CD8-positive, alpha-beta memory T cell (primary cell): ENCODE measurements around the gene UBE2G1. TPM values are rescaled to one million over a fixed set of nuclear protein-coding genes. Genes with fewer than 3 reads are reported as not detected.
"Not testable (repeated sequence)": the region's sequence is repeated elsewhere in the genome, so short reads cannot be mapped to it uniquely, and the experiment has no call there.

Experiments
- CTCF ChIA-PET: fragments of 350-600 bp; sonication (Branson Sonifier 250); formaldehyde crosslinking; loops from one replicate; lab custom pipeline; 2021; ENCODE audit warnings: antibody characterized with exemption; lab: Charles Lee
- POLR2A ChIA-PET: fragments of 350-600 bp; sonication (Branson Sonifier 250); formaldehyde crosslinking; loops from one replicate; lab custom pipeline; 2021; ENCODE audit warnings: antibody characterized with exemption; lab: Charles Lee
- DNase-seq, 5 donors: peaks; one replicate each; pipeline versions ENCODE4 v3.0.0 to v3.0.0-alpha.2; 2020 to 2022; ENCODE audit warnings: mixed read lengths in 1 of 5
- H3K27ac ChIP-seq: one replicate; pipeline ENCODE4 v1.7.0; 2013; ENCODE audit warnings: low read depth, mild to moderate bottlenecking, low read length, moderate library complexity
- H3K27me3 ChIP-seq: 2 replicates; pipeline ENCODE4 v1.7.0; 2013; ENCODE audit warnings: low read length, mild to moderate bottlenecking; ENCODE audit not compliant: insufficient read depth, poor library complexity, severe bottlenecking
- H3K36me3 ChIP-seq: 2 replicates; pipeline ENCODE4 v1.7.0; 2013; ENCODE audit warnings: mild to moderate bottlenecking, low read length, moderate library complexity; ENCODE audit not compliant: insufficient read depth
- H3K4me1 ChIP-seq: 2 replicates; pipeline ENCODE4 v1.7.0; 2013; ENCODE audit warnings: mild to moderate bottlenecking, low read length, moderate library complexity; ENCODE audit not compliant: insufficient read depth
- H3K4me3 ChIP-seq: 2 replicates; pipeline ENCODE4 v1.7.0; 2013; ENCODE audit warnings: mild to moderate bottlenecking, low read length
- H3K9me3 ChIP-seq: 2 replicates; pipeline ENCODE4 v1.7.0; 2013; ENCODE audit warnings: mild to moderate bottlenecking, low read length
- H3K27ac Mint-ChIP-seq, 8 donors: one replicate each; pipeline ENCODE4 v1.8.0; 2020 to 2021; ENCODE audit warnings: mixed read lengths in 8 of 8, mild to moderate bottlenecking in 6 of 8, inconsistent platforms in 3 of 8, moderate library complexity in 3 of 8
- H3K27me3 Mint-ChIP-seq, 2 donors: one replicate each; pipeline ENCODE4 v1.8.0; 2020 to 2021; ENCODE audit warnings: mixed read lengths in 2 of 2, mild to moderate bottlenecking in 1 of 2, moderate library complexity in 1 of 2
- H3K36me3 Mint-ChIP-seq, 3 donors: one replicate each; pipeline ENCODE4 v1.8.0; 2020 to 2021; ENCODE audit warnings: mixed read lengths in 3 of 3, inconsistent platforms in 1 of 3, mild to moderate bottlenecking in 1 of 3
- H3K4me1 Mint-ChIP-seq, 3 donors: one replicate each; pipeline ENCODE4 v1.8.0; 2020 to 2021; ENCODE audit warnings: mixed read lengths in 3 of 3, inconsistent platforms in 1 of 3, mild to moderate bottlenecking in 1 of 3
- H3K4me3 Mint-ChIP-seq, 7 donors: one replicate each; pipeline ENCODE4 v1.8.0; 2020 to 2021; ENCODE audit warnings: mixed read lengths in 7 of 7, mild to moderate bottlenecking in 6 of 7, moderate library complexity in 4 of 7, inconsistent platforms in 2 of 7
- H3K9me3 Mint-ChIP-seq, 5 donors: one replicate each; pipeline ENCODE4 v1.8.0; 2020 to 2022; ENCODE audit warnings: mixed read lengths in 5 of 5, mild to moderate bottlenecking in 3 of 5, moderate library complexity in 2 of 5, inconsistent platforms in 1 of 5
- polyA plus RNA-seq: library from polyadenylated mRNA; unstranded; fragments of 300-500 nt; fragmentation: Illumina TruSeq; gene quantifications from one replicate; pipeline ENCODE4 v1.2.3, GENCODE V29; 2021
- total RNA-seq, 2 experiments: library from RNA; stranded (reverse); gene quantifications; one replicate each; pipeline ENCODE4 v1.2.3, GENCODE V29; 2021

Gene UBE2G1
- total and polyA plus RNA-seq, 3 experiments from 2014 or later: 54.9 to 68.0 (median 66.6) TPM

DNA sequence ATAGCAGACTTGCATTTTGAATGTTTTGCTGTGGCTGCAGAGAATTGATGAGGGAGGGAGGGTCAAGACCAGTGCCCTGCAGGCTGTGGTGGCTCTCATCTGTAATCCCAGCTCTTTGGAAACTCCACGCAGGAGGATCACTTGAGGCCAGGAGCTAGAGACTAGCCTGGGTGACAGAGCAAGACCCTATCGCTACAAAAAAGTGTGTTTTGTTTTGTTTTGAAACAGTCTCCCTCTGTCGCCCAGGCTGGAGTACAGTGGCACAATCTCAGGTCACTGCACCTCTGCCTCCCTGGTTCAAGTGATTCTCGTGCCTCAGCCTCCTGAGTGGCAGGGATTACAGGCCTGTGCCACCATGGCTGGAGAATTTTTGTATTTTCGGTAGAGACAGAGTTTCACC, 1.9 kb upstream of the UBE2G1 start:
- CTCF ChIA-PET: no interaction called here
- no peaks in the 10 kb centered on the region for H3K9me3 Mint-ChIP-seq
- peaks cover 17% of the 10 kb centered on the region for H3K4me1 ChIP-seq
- H3K9me3 ChIP-seq: no peaks in the 10 kb centered on the region
- H3K4me1 Mint-ChIP-seq: peaks cover 14 to 22% (median 22%) of the 10 kb centered on the region in 3 donors
- H3K36me3 Mint-ChIP-seq: peaks cover 0 to 6% (median 2%) of the 10 kb centered on the region in 3 donors
- no peak overlapping the region for H3K4me3 Mint-ChIP-seq
- POLR2A ChIA-PET: no interaction called here
- DNase-seq: no peak
- H3K27ac Mint-ChIP-seq: peak overlapping the region in 1 of 8 donors; percentile 39
- no peaks in the 10 kb centered on the region for H3K36me3 ChIP-seq
- H3K27ac ChIP-seq: no peak overlapping the region
- no peaks in the 10 kb centered on the region for H3K27me3 ChIP-seq
- no peak overlapping the region for H3K4me3 ChIP-seq
- H3K27me3 Mint-ChIP-seq: peaks cover 0 to 2% of the 10 kb centered on the region in 2 donors

DNA sequence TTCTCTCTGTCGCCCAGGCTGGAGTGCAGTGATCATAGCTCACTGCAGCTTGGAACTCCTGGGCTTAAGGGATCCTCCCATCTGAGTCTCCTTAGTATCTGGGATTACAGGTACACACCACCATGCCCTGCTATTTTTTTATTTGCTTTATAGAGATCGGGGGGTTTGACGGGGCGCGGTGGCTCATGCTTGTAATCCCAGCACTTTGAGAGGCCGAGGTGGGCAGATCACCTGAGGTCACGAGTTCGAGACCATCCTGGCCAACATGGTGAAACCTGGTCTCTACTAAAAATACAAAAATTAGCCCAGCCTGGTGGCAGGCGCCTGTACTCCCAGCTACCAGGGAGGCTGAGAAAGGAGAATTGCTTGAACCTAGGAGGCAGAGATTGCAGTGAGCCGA, 702 bp upstream of the UBE2G1 start:
- CTCF ChIA-PET, DNase-seq, H3K27me3 ChIP-seq, H3K36me3 ChIP-seq, H3K9me3 ChIP-seq, H3K27me3 Mint-ChIP-seq, H3K9me3 Mint-ChIP-seq: not testable (repeated sequence)
- Histone ChIP-seq H3K27ac (peak overlapping the region; percentile 29), H3K4me1 (peaks cover 20% of the 10 kb centered on the region), H3K4me3 (peak overlapping the region; percentile 47)
- POLR2A ChIA-PET: interaction anchor here (1.2 to 1.7 kb wide), 2 partner anchors 224 to 573 kb away, joined by 3 to 14 read pairs; partner anchors contain the start of genes CYB5D2, RNF167, SLC25A11 and ZZEF1
- Mint-ChIP-seq H3K36me3 (peaks cover 0 to 13% (median 3%) of the 10 kb centered on the region in 3 donors), H3K27ac (peak overlapping the region; percentile 79 to 98 (median 96)), H3K4me3 (peak overlapping the region; percentile 82 to 90 (median 87)), H3K4me1 (peaks cover 23 to 34% (median 28%) of the 10 kb centered on the region in 3 donors)

DNA sequence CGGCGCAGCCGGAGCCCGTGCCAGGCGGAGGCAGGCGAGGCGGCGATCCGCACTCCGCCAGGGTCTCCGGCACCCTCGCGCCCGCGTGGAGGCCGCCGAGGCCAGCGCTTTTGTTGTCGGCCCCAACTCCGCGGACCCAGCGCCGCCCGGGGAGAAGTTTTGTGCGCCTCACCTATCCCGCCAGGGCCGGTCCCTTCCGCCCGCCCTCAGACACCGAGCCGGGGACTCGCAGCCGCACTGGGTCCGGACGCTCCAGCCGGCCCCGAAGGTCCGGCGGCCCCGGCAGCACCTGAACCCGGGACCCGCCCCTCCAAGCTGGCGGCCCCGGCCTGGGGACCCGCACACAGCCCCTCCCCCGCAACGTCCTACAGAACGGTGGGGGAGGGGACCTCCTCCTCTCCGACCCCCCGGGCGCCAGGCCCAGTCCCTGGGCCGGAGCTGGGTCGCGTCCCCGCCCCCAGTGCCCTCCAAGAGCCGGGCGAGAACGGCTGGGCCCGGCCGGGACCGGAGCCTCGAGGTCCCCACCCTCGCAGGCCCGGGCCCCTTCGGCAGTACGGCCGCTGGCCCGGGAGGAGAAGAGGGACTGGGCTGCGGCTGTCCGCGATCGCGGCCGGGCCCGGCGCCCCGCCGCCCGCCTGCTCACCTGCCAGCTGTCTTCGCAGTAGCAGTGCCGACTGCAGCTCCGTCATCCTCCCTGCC, 698 bp downstream of the UBE2G1 start:
- peaks cover 26 to 43% (median 35%) of the 10 kb centered on the region in 3 donors for H3K4me1 Mint-ChIP-seq
- peaks cover 0 to 17% (median 3%) of the 10 kb centered on the region in 3 donors for H3K36me3 Mint-ChIP-seq
- no peaks in the 10 kb centered on the region for H3K9me3 ChIP-seq
- peak overlapping the region; percentile 82 to 90 (median 87) for H3K4me3 Mint-ChIP-seq
- H3K36me3 ChIP-seq: no peaks in the 10 kb centered on the region
- ChIA-PET POLR2A (interaction anchor here (0.6 to 1.7 kb wide), 8 partner anchors 10 to 680 kb away, joined by 3 to 14 read pairs (median 3); partner anchors contain the start of genes CYB5D2, PSMB6, RNF167 and SLC25A11), CTCF (no interaction called here)
- peak overlapping the region; percentile 44 for H3K4me3 ChIP-seq
- H3K4me1 ChIP-seq: peaks cover 20% of the 10 kb centered on the region
- peak overlapping the region; percentile 81 for H3K27ac ChIP-seq
- peak in 3 of 5 donors; percentile 14 to 60 (median 19) for DNase-seq
- no peaks in the 10 kb centered on the region for H3K27me3 ChIP-seq
- no peaks in the 10 kb centered on the region for H3K9me3 Mint-ChIP-seq
- H3K27me3 Mint-ChIP-seq: peaks cover 0 to 2% of the 10 kb centered on the region in 2 donors
- peak overlapping the region in 1 of 8 donors; percentile 95 for H3K27ac Mint-ChIP-seq

DNA sequence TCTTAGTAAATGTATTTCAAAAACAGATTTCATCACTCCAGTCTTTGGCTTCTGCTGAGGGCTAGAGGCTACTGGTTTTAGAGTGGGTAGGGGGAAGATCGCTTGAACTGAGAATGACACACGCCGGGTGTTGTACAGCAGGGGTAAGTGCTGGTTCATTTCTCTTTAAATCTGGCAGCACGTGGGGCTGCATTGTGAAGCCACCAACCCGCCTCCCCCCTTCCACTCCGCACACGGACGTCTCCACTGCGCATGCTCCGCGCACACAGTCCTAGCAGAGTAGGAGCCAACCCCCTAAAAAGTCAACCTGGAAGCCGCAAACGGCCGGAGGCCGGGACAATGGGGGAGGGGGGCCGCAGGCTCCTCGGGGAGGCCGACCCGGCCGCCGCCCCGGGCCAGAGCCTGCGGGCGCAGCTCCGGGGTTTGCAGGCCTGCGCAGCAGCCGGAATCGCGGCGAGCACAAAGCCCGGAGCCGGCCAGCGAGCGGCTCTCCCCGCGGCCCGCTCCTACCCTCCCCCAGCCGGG, 1.3 kb downstream of the UBE2G1 start:
- peak; percentile 80 to 93 (median 86) for DNase-seq
- H3K27me3 ChIP-seq: no peaks in the 10 kb centered on the region
- H3K4me3 ChIP-seq: peak overlapping the region; percentile 44
- Mint-ChIP-seq H3K4me3 (peak overlapping the region; percentile 94 to 98 (median 97)), H3K27ac (peak overlapping the region; percentile 92 to 96 (median 94)), H3K27me3 (peaks cover 0 to 2% of the 10 kb centered on the region in 2 donors), H3K4me1 (peaks cover 29 to 45% (median 37%) of the 10 kb centered on the region in 3 donors), H3K9me3 (no peaks in the 10 kb centered on the region), H3K36me3 (peaks cover 0 to 19% (median 5%) of the 10 kb centered on the region in 3 donors)
- H3K27ac ChIP-seq: peak overlapping the region; percentile 81
- ChIA-PET POLR2A (interaction anchor here (1.0 to 1.7 kb wide), 3 partner anchors 10 to 222 kb away, joined by 3 to 14 read pairs (median 3); partner anchors contain the start of genes CYB5D2 and ZZEF1), CTCF (no interaction called here)
- H3K36me3 ChIP-seq: no peaks in the 10 kb centered on the region
- peaks cover 21% of the 10 kb centered on the region for H3K4me1 ChIP-seq
- no peaks in the 10 kb centered on the region for H3K9me3 ChIP-seq

DNA sequence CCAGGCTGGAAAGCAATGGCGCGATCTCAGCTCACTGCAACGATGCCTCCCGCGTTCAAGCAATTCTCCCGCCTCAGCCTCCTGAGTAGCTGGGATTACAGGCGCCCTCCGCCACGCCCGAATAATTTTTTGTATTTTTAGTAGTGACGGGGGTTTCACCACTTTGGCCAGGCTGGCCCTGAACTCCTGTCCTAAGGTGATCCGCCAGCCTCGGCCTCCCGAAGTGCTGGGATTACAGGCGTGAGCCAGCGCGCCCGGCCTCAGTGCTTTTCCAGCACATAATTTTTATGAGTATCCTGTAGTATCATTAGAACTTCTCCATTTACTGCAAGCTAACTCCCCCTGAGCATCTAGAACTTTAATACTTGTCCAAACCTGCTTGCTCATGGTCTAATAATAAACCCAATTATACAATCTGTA, 1.8 kb downstream of the UBE2G1 start:
- Histone ChIP-seq H3K36me3 (no peaks in the 10 kb centered on the region), H3K4me3 (peak overlapping the region; percentile 44), H3K27ac (no peak overlapping the region), H3K27me3 (no peaks in the 10 kb centered on the region), H3K4me1 (peaks cover 26% of the 10 kb centered on the region), H3K9me3 (no peaks in the 10 kb centered on the region)
- DNase-seq: no peak
- Mint-ChIP-seq H3K4me3 (peak overlapping the region; percentile 94 to 98 (median 97)), H3K9me3 (no peaks in the 10 kb centered on the region), H3K4me1 (peaks cover 34 to 51% (median 42%) of the 10 kb centered on the region in 3 donors), H3K27me3 (peaks cover 0 to 1% of the 10 kb centered on the region in 2 donors), H3K27ac (peak overlapping the region; percentile 92 to 96 (median 94)), H3K36me3 (peaks cover 0 to 19% (median 3%) of the 10 kb centered on the region in 3 donors)
- CTCF ChIA-PET: no interaction called here
- POLR2A ChIA-PET: no interaction called here

DNA sequence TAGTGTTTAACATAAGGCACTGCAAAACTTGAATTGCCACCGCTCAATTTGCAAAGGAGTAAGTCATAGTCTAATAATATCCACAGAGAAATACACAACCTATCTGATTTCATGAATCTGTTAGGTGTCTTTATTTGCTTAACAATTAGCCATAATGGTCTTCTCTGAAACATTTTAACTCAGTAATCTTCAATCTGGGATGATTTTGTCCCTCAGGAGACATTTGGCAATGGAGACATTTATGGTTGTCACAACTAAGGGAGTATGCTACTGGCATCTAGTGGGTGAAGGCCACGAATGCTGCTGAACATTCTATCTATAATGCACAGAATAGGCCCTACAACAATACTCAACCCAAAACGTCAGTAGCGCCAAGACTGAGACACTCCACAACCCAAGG, 4.3 kb downstream of the UBE2G1 start:
- Histone ChIP-seq H3K27ac (no peak overlapping the region), H3K36me3 (no peaks in the 10 kb centered on the region), H3K9me3 (no peaks in the 10 kb centered on the region), H3K4me3 (no peak overlapping the region), H3K4me1 (peaks cover 42% of the 10 kb centered on the region), H3K27me3 (no peaks in the 10 kb centered on the region)
- DNase-seq: no peak
- H3K4me3 Mint-ChIP-seq: peak overlapping the region in 4 of 7 donors; percentile 2 to 72 (median 36)
- POLR2A ChIA-PET: no interaction called here
- no peaks in the 10 kb centered on the region for H3K9me3 Mint-ChIP-seq
- CTCF ChIA-PET: no interaction called here
- peak overlapping the region in 6 of 8 donors; percentile 29 to 50 (median 40) for H3K27ac Mint-ChIP-seq
- peaks cover 54 to 74% (median 65%) of the 10 kb centered on the region in 3 donors for H3K4me1 Mint-ChIP-seq
- H3K36me3 Mint-ChIP-seq: peaks cover 0 to 22% (median 3%) of the 10 kb centered on the region in 3 donors
- H3K27me3 Mint-ChIP-seq: peaks cover 0 to 1% of the 10 kb centered on the region in 2 donors

DNA sequence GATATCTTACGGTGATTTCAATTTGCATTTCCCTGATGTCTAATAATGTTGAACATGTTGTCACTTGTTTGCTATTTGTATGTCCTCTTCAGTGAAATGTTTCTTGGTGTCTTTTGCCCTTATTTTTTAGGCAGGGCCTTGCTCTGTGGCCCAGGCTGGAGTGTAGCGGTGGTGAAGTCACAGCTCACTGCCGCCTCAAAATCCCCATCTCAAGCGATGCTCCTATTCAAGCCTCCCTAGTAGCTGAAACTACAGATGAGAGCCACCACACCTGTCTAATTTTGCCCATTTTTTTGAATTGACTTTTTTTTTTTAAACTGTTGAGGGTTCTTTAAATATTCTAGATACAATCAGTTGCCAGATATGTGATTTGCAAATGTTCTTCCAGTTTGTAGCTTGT, 8.3 kb downstream of the UBE2G1 start:
- peaks cover 43% of the 10 kb centered on the region for H3K4me1 ChIP-seq
- Mint-ChIP-seq H3K4me1 (peaks cover 53 to 79% (median 67%) of the 10 kb centered on the region in 3 donors), H3K4me3 (peak overlapping the region in 3 of 7 donors; percentile 15 to 45 (median 39)), H3K9me3 (no peaks in the 10 kb centered on the region), H3K27ac (peak overlapping the region in 3 of 8 donors; percentile 43 to 75 (median 61)), H3K27me3 (no peaks in the 10 kb centered on the region), H3K36me3 (peaks cover 0 to 22% (median 8%) of the 10 kb centered on the region in 3 donors)
- no peak overlapping the region for H3K27ac ChIP-seq
- no peaks in the 10 kb centered on the region for H3K9me3 ChIP-seq
- CTCF ChIA-PET: no interaction called here
- H3K27me3 ChIP-seq: no peaks in the 10 kb centered on the region
- H3K4me3 ChIP-seq: no peak overlapping the region
- no peaks in the 10 kb centered on the region for H3K36me3 ChIP-seq
- DNase-seq: no peak
- POLR2A ChIA-PET: no interaction called here
